ENCODE results near the gene ATRNL1. TPM values are rescaled to one million over a fixed set of nuclear protein-coding genes. Genes with fewer than 3 reads are reported as not detected.

ATRNL1 gene
- total and polyA plus RNA-seq, 2 of the 8 experiments (the other 6 are each of a cell fraction or from before 2014, with no cell fraction given) = 5.1 to 17.6 TPM

GRCh38 chr10:115094416-115095140 is 1.4 kb downstream of the ATRNL1 start:
- Histone ChIP-seq H4K91ac (replicated peaks; ENCODE audit: insufficient read length, low read length) (no peak overlapping the region), H2BK15ac (ENCODE audit: low read length) (no peak overlapping the region; the same call in 1 of the 2 replicates), H3K79me2 (ENCODE audit: control insufficient read depth in 1 of 2, insufficient read depth in 2 of 2, low read length in 2 of 2) (peaks cover 0 to 7% of the 10 kb centered on the region in 2 experiments; a peak in 1 of 4 replicates), H3K36me3 (ENCODE audit: control insufficient read depth in 2 of 4, insufficient read depth in 4 of 4, low read length in 3 of 4) (no peaks in the 10 kb centered on the region), H2AK5ac (ENCODE audit: low read depth, low read length) (no peak overlapping the region), H3K9me3 (ENCODE audit: insufficient read depth in 2 of 2, low read depth in 1 of 2, low read length in 1 of 2) (no peaks in the 10 kb centered on the region), H3K79me1 (ENCODE audit: low read depth, low read length) (no peaks in the 10 kb centered on the region), H3K23ac (ENCODE audit: insufficient read length) (no peak overlapping the region), H2BK120ac (replicated peaks; ENCODE audit: low read depth, low read length) (no peak overlapping the region), H3K4me1 (replicated peaks in 1 of 4; ENCODE audit: control insufficient read depth in 3 of 4, insufficient read depth in 4 of 4, low read length in 3 of 4) (peaks cover 0 to 8% (median under 1%) of the 10 kb centered on the region in 4 experiments; a peak in 3 of 7 replicates), H3K9ac (replicated peaks in 1 of 4; ENCODE audit: extremely low read depth in 1 of 4, low read depth in 3 of 4, low read length in 3 of 4) (no peak overlapping the region), H2BK20ac (ENCODE audit: low read length) (peak overlapping the region; percentile 61; the same call in 1 of the 2 replicates), H2BK5ac (ENCODE audit: low read depth, low read length) (no peak overlapping the region), H4K20me1 (replicated peaks in 1 of 2; ENCODE audit: control insufficient read depth in 1 of 2, insufficient read depth in 2 of 2, low read length in 2 of 2) (peaks cover 0 to 2% of the 10 kb centered on the region in 2 experiments), H4K8ac (ENCODE audit: extremely low read depth, insufficient read depth, low read length) (no peak overlapping the region), H3K27ac (ENCODE audit: low read depth, low read length) (no peak overlapping the region), H3K23me2 (ENCODE audit: low read depth, low read length) (peaks cover 7% of the 10 kb centered on the region; the same call in 1 of the 2 replicates), H3K18ac (ENCODE audit: extremely low read depth, low read length) (no peak overlapping the region; the same call in 1 of the 2 replicates), H2AFZ (ENCODE audit: low read length) (no peak overlapping the region), H3K14ac (ENCODE audit: insufficient read length) (no peak overlapping the region), H4K5ac (ENCODE audit: insufficient read length, low read depth, low read length) (no peak overlapping the region), H3K56ac (replicated peaks; ENCODE audit: insufficient read length, low read depth, low read length) (no peak overlapping the region), H3K4me2 (ENCODE audit: insufficient read depth in 1 of 2, low read depth in 2 of 2, low read length in 2 of 2) (peak overlapping the region; percentile 88 to 89), H3K4me3 (ENCODE audit: extremely low read depth in 1 of 4, insufficient read depth in 2 of 4, low read depth in 3 of 4, low read length in 4 of 4) (peak overlapping the region; percentile 70 to 95 (median 78)), H2BK12ac (ENCODE audit: low read depth, low read length) (no peak overlapping the region), H3K27me3 (replicated peaks in 1 of 4; ENCODE audit: control insufficient read depth in 3 of 4, extremely low read depth in 1 of 4, insufficient read depth in 3 of 4, low read length in 3 of 4) (peaks cover 0 to 20% (median 10%) of the 10 kb centered on the region in 4 experiments; a peak in 4 of 7 replicates), H3K4ac (replicated peaks; ENCODE audit: insufficient read length, low read depth, low read length) (no peak overlapping the region)
- POLR2A ChIA-PET (ENCODE audit: partially characterized antibody) = interaction anchor here (1.0 kb wide), 1 partner anchor 159 kb away, joined by 3 read pairs; no protein-coding TSS in a partner anchor
- CTCF ChIA-PET (ENCODE audit: partially characterized antibody) = interaction anchor here (0.7 to 3.6 kb wide), 6 partner anchors 10 to 614 kb away, joined by 3 to 19 read pairs (median 3); no protein-coding TSS in a partner anchor
- FAIRE-seq (no peak), DNase-seq (ENCODE audit: low read depth in 1 of 2, low spot score in 2 of 2) (no peak)
- TF ChIP-seq GABPA (IDR thresholded peaks at IDR 0.05; ENCODE audit: borderline replicate concordance, insufficient read depth, low read length) (no peak), POLR2AphosphoS5 (IDR thresholded peaks at IDR 0.05; ENCODE audit: low read depth, low read length) (no peak), KDM1A (IDR thresholded peaks at IDR 0.05; ENCODE audit: borderline replicate concordance, low read length) (no peak)
- 61% methylated on average over 12 of the region's 12 CpGs; no CpG with 5 or more reads in 1 of the 2 experiments for WGBS, 2 experiments (ENCODE audit: extremely low coverage in 1 of 2, insufficient coverage in 1 of 2, insufficient read length in 1 of 2, insufficient replicate concordance in 2 of 2, low coverage in 1 of 2, low lambda C conversion rate in 2 of 2, missing lambda C conversion rate in 1 of 2)

Data from H1 (cell line).